ENCODE measurements around the gene KHDC4. TPM values are rescaled to one million over a fixed set of nuclear protein-coding genes. Genes with fewer than 3 reads are reported as not detected.
A peak's percentile ranks its signal among the peaks of the same experiment; 100 is the strongest.

Gene KHDC4
- polyA plus RNA-seq, 1 donor from 2014 or later: 97.1 TPM

- Histone ChIP-seq H3K9me3 (ENCODE audit: low read length) (no peaks in the 10 kb centered on the region), H4K20me1 (ENCODE audit: insufficient read depth) (no peaks in the 10 kb centered on the region), H2AFZ (ENCODE audit: low read depth, low read length) (no peak overlapping the region), H3K36me3 (ENCODE audit: insufficient read depth, low read length) (peaks cover 5% of the 10 kb centered on the region), H3K4me2 (ENCODE audit: low read length) (no peak overlapping the region), H3K27me3 (ENCODE audit: insufficient read depth, low read depth, low read length) (no peaks in the 10 kb centered on the region), H3K9me2 (ENCODE audit: insufficient read depth, low read length) (no peaks in the 10 kb centered on the region), H3K79me2 (replicated peaks; ENCODE audit: insufficient read depth, low read length) (peaks cover 46% of the 10 kb centered on the region), H3F3A (ENCODE audit: insufficient read depth, low read length, poor library complexity, severe bottlenecking) (no peaks in the 10 kb centered on the region), H3K9ac (ENCODE audit: low read length) (no peak overlapping the region), H3K4me3 (ENCODE audit: low read length) (peak overlapping the region; percentile 72), H3K27ac (ENCODE audit: low read length) (no peak overlapping the region)
- no peak for TF ChIP-seq RAD21 (conservative IDR thresholded peaks at IDR 0.05)
- no peak for TF ChIP-seq POLR2AphosphoS5 (IDR thresholded peaks at IDR 0.05)
- no peak for TF ChIP-seq SMC3 (conservative IDR thresholded peaks at IDR 0.05; ENCODE audit: poor library complexity)
- no peak for TF ChIP-seq EZH2 (IDR thresholded peaks at IDR 0.05; ENCODE audit: borderline replicate concordance, insufficient read depth, low read length, poor library complexity, severe bottlenecking)
- no peak for TF ChIP-seq EP300 (conservative IDR thresholded peaks at IDR 0.05; ENCODE audit: poor library complexity, severe bottlenecking)
- no peak for TF ChIP-seq MXI1 (conservative IDR thresholded peaks at IDR 0.05; ENCODE audit: poor library complexity, severe bottlenecking)
- TF ChIP-seq TAF1 (IDR thresholded peaks at IDR 0.05; ENCODE audit: low read depth): no peak
- no peak for TF ChIP-seq REST (IDR thresholded peaks at IDR 0.05; ENCODE audit: borderline replicate concordance)
- no peak for TF ChIP-seq CTCF (IDR thresholded peaks at IDR 0.05; ENCODE audit: poor library complexity, severe bottlenecking)
Measured at GRCh38 chr1:155932487-155932886, 1.7 kb downstream of the KHDC4 start.

- Histone ChIP-seq H3K4me2 (ENCODE audit: low read length) (no peak overlapping the region), H3K36me3 (ENCODE audit: insufficient read depth, low read length) (peaks cover 5% of the 10 kb centered on the region), H3K9me2 (ENCODE audit: insufficient read depth, low read length) (no peaks in the 10 kb centered on the region), H3K9me3 (ENCODE audit: low read length) (no peaks in the 10 kb centered on the region), H2AFZ (ENCODE audit: low read depth, low read length) (no peak overlapping the region), H3K9ac (ENCODE audit: low read length) (no peak overlapping the region), H3K4me3 (ENCODE audit: low read length) (peak overlapping the region; percentile 72), H3K79me2 (replicated peaks; ENCODE audit: insufficient read depth, low read length) (peaks cover 46% of the 10 kb centered on the region), H3K27me3 (ENCODE audit: insufficient read depth, low read depth, low read length) (no peaks in the 10 kb centered on the region), H4K20me1 (ENCODE audit: insufficient read depth) (no peaks in the 10 kb centered on the region), H3K27ac (ENCODE audit: low read length) (no peak overlapping the region), H3F3A (ENCODE audit: insufficient read depth, low read length, poor library complexity, severe bottlenecking) (no peaks in the 10 kb centered on the region)
- TF ChIP-seq TAF1 (IDR thresholded peaks at IDR 0.05; ENCODE audit: low read depth) (no peak), REST (IDR thresholded peaks at IDR 0.05; ENCODE audit: borderline replicate concordance) (no peak), EZH2 (IDR thresholded peaks at IDR 0.05; ENCODE audit: borderline replicate concordance, insufficient read depth, low read length, poor library complexity, severe bottlenecking) (no peak), RAD21 (conservative IDR thresholded peaks at IDR 0.05) (no peak), POLR2AphosphoS5 (IDR thresholded peaks at IDR 0.05) (no peak), MXI1 (conservative IDR thresholded peaks at IDR 0.05; ENCODE audit: poor library complexity, severe bottlenecking) (no peak), SMC3 (conservative IDR thresholded peaks at IDR 0.05; ENCODE audit: poor library complexity) (no peak), CTCF (IDR thresholded peaks at IDR 0.05; ENCODE audit: poor library complexity, severe bottlenecking) (no peak), EP300 (conservative IDR thresholded peaks at IDR 0.05; ENCODE audit: poor library complexity, severe bottlenecking) (no peak)
Measured at GRCh38 chr1:155932081-155932480, 2.1 kb downstream of the KHDC4 start.

Data from neural cell (in vitro differentiated cells).